Fibroblast of mammary gland (primary cell): ENCODE measurements around the gene SCYGR3.

ENCODE experiments used
- DNase-seq: peaks from one replicate; pipeline ENCODE4 v3.0.0-alpha.2; 2010; ENCODE audit warnings: low read depth
- H3K4me3 ChIP-seq: 2 replicates; pipeline ENCODE4 v1.5.1; 2011; ENCODE audit warnings: low read depth, mild to moderate bottlenecking, low read length, moderate library complexity; ENCODE audit not compliant: control insufficient read depth
- TF ChIP-seq, protein P1 (sequence below): conservative IDR thresholded peaks from 2 replicates; pipeline ENCODE4 v1.5.1; 2011; ENCODE audit warnings: low read depth, low read length, inconsistent platforms; ENCODE audit not compliant: control insufficient read depth, insufficient read depth

The SCYGR3 gene

DNA sequence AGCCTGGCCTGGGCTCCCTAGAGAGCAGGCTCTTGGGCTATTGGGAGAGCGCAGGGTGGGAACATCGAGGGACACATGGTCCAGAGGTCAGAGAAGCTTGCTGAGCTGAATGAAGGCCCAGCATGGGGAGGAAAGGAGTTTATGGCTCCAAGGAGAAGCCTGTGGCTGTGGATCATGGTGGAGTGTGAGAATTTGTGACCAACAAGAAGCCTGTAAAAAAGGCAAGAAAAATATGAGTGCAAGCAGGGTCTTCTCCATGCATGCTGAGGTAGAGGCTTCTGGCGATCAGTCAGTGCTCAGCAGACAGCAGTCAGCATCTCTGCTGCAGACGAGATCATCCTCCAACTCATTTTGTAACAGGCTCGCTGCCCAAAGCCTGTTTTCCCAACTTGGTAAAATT, 1.3 kb upstream of the SCYGR3 start:
- TF ChIP-seq, protein P1, sequence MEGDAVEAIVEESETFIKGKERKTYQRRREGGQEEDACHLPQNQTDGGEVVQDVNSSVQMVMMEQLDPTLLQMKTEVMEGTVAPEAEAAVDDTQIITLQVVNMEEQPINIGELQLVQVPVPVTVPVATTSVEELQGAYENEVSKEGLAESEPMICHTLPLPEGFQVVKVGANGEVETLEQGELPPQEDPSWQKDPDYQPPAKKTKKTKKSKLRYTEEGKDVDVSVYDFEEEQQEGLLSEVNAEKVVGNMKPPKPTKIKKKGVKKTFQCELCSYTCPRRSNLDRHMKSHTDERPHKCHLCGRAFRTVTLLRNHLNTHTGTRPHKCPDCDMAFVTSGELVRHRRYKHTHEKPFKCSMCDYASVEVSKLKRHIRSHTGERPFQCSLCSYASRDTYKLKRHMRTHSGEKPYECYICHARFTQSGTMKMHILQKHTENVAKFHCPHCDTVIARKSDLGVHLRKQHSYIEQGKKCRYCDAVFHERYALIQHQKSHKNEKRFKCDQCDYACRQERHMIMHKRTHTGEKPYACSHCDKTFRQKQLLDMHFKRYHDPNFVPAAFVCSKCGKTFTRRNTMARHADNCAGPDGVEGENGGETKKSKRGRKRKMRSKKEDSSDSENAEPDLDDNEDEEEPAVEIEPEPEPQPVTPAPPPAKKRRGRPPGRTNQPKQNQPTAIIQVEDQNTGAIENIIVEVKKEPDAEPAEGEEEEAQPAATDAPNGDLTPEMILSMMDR: no peak
- DNase-seq: no peak
- H3K4me3 ChIP-seq: no peak overlapping the region

DNA sequence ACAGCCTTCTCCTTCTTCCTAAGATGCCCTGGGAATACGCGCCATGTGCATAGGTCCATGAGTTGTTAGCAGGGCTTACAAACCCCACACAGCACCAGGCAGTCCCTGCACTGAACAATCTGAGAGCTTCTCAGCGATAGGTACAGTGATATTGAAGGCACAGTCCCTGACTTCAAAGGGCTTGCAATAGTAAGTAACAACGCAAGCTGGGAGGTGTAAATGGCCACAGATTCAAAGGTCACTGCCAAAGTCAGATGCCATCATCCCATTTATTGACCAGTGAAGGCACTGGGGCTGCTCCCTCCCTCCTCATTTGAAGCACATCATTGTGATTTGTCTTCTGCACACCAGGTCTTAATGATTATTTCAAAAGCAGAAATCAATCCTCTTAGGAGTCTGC, 541 bp upstream of the SCYGR3 start:
- H3K4me3 ChIP-seq: no peak overlapping the region
- DNase-seq: no peak
- TF ChIP-seq, protein P1: no peak

DNA sequence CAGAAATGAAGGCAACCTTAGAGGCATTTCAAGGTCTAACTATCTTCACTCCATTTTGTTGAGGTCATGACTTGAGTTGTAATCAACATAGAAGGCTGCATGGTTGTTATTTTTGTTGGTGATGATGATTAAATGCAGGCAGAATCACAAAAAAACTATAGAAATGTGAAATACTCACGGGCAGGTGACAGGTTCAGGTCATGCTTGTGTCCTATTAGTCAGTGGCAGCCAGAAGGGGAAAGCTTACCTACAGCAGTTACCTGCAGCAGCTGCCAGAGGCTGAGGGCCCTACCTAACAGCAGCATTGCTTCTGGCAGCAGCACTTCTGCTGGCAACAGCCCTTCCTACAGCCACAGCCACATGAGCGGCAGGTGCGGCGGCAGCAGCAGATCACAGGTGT, 394 bp downstream of the SCYGR3 start:
- H3K4me3 ChIP-seq: no peak overlapping the region
- TF ChIP-seq, protein P1: no peak
- DNase-seq: no peak

DNA sequence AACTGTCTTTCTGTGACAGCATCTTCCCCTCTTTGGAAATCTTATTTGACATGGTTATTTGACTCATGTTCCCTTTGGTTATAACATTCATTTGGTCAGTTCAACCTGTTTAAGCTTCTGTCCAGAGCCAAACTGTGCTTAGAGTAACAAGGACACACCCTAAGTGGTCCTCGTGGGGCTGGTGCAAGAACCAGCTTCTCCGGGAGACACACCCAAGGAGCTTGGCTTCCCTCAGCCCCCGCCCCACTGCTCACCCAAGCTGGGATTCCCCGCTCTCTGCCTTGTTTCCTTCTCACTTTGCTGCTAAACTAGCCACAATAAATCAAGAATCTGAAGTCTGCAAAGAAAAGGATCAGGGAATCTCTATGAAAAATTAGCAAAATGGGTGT, 1.4 kb downstream of the SCYGR3 start:
- TF ChIP-seq, protein P1: no peak
- DNase-seq: no peak
- no peak overlapping the region for H3K4me3 ChIP-seq

DNA sequence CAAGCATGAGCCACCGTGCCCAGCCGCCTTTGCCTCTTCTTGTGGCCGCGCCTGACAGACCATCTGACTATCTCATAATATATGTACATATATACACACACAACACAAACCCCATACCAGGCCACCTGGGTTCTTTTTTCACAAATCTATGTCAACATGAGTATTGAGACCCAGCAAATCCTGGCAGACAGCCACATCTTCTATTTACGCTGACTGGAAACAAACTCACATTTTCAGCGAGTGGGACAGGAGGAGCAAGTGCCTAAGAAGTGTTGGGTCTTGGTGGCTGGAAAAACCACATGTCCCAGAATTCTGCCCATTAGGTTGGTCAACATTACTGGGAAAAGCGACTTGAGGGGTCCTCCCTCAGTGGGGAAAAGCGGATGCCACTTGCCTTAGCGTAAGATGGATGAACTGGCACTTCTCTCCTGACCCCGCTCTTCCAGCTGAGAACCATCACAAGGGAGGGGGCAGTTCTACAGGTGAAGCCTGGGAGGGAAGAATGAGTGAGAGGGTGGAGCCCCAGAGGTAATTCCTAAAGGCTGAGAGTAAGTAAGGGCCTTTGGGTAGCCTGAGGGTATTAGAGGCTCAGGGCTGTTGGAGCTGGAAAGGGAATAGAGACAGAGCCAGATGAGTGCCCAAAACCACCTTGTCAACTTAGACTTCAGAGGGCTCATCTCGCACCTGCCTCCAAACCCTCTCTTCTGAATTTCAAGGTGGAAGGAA, 1.9 kb downstream of the SCYGR3 start:
- no peak for DNase-seq
- TF ChIP-seq, protein P1: no peak
- no peak overlapping the region for H3K4me3 ChIP-seq

DNA sequence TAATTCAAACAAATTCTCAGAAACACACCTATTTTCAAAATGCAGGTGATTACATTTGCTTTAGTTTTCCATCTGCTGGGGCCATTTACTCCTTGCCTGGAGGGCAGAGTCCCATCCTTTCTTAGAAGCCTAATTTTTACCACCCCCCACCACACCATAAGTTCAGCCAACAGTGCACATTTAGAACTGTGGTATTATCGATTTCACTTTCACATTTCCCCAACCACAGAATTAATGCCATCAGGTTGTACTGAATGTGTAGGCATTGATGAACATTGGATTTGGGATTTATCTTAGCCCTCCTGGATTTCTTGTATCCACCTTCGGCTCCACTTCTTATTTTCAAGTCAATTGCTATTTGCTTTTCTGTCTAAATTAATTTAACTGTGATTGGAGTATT, 4.5 kb downstream of the SCYGR3 start:
- no peak for DNase-seq
- H3K4me3 ChIP-seq: no peak overlapping the region
- TF ChIP-seq, protein P1: no peak

DNA sequence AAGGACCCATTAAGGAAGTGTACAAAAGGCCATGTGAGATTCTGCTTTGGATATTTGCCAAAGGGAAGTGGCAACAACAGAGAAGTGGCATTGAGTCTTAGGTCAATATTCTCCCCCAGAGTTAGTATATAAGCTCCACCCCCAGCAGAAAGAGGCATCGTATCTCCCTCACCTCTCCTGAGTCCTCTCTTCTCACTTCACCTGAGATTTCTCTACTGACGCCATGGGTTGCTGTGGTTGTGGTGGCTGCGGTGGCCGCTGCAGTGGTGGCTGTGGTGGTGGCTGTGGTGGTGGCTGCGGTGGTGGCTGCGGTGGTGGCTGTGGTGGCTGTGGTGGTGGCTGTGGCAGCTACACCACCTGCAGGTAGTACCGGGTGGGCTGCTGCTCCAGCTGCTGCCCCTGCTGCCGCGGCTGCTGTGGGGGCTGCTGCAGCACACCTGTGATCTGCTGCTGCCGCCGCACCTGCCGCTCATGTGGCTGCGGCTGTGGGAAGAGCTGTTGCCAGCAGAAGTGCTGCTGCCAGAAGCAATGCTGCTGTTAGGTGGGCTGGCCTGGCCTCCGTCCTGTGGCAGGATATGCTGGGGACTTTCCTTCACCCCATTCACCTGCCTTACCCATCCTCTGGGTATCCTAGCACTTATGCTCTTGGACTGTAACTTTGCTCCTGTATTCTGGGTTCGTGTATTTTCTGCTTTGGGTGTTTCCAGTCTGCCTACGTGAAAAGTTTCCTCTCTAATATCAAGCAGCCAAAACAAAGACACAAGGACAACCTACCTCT, 5.9 kb downstream of the SCYGR3 start:
- DNase-seq: no peak
- TF ChIP-seq, protein P1: no peak
- no peak overlapping the region for H3K4me3 ChIP-seq
